Fibroblast of lung (primary cell): Measurements from ENCODE around the gene GPC6. TPM values are rescaled to one million over a fixed set of nuclear protein-coding genes. Genes with fewer than 3 reads are reported as not detected.

Experiments used
- DNase-seq, 2 donors: peaks; one replicate each; pipeline versions ENCODE4 v3.0.0 to v3.0.0-alpha.2; 2010; ENCODE audit warnings: low read depth in 2 of 2
- H2AFZ ChIP-seq: 2 replicates; pipeline ENCODE4 v1.5.1; 2012; ENCODE audit warnings: low read length, control low read depth, inconsistent platforms
- H3K27ac ChIP-seq: 2 replicates; pipeline ENCODE4 v1.5.1; 2011; ENCODE audit warnings: low read length, control low read depth; ENCODE audit not compliant: insufficient read depth
- H3K27me3 ChIP-seq: 2 replicates; pipeline ENCODE4 v1.5.1; 2011; ENCODE audit warnings: mild to moderate bottlenecking, low read length; ENCODE audit not compliant: control insufficient read depth, insufficient read depth
- H3K36me3 ChIP-seq: 2 replicates; pipeline ENCODE4 v1.5.1; 2011; ENCODE audit warnings: low read length; ENCODE audit not compliant: control insufficient read depth, insufficient read depth
- H3K4me1 ChIP-seq: 2 replicates; pipeline ENCODE4 v1.5.1; 2011; ENCODE audit warnings: low read length; ENCODE audit not compliant: control insufficient read depth, insufficient read depth; ENCODE audit errors: extremely low read depth
- H3K4me2 ChIP-seq: 2 replicates; pipeline ENCODE4 v1.5.1; 2011; ENCODE audit warnings: low read length, control low read depth; ENCODE audit not compliant: insufficient read depth; ENCODE audit errors: extremely low read depth
- H3K4me3 ChIP-seq, 4 experiments: fragments of 200-600 bp in 1 of 4; sonication (generic) in 1 of 4; replicated peaks in 1 of 4; 2 replicates each; pipeline ENCODE4 v1.5.1; 2011 to 2016; ENCODE audit warnings: low read length in 4 of 4, low read depth in 3 of 4, mild to moderate bottlenecking in 3 of 4, control low read depth in 2 of 4, inconsistent platforms in 1 of 4, mixed read lengths in 1 of 4; ENCODE audit not compliant: insufficient read depth in 1 of 4; ENCODE audit errors: control extremely low read depth in 1 of 4
- H3K79me2 ChIP-seq: 2 replicates; pipeline ENCODE4 v1.5.1; 2012; ENCODE audit warnings: mild to moderate bottlenecking, low read length, inconsistent platforms; ENCODE audit not compliant: control insufficient read depth, insufficient read depth
- H3K9ac ChIP-seq: 2 replicates; pipeline ENCODE4 v1.5.1; 2011; ENCODE audit warnings: mild to moderate bottlenecking, low read length, control low read depth; ENCODE audit not compliant: insufficient read depth
- H3K9me3 ChIP-seq: 2 replicates; pipeline ENCODE4 v1.5.1; 2012; ENCODE audit warnings: low read depth, low read length; ENCODE audit not compliant: control insufficient read depth, insufficient read depth
- H4K20me1 ChIP-seq: 2 replicates; pipeline ENCODE4 v1.5.1; 2011; ENCODE audit warnings: low read length; ENCODE audit not compliant: control insufficient read depth, insufficient read depth; ENCODE audit errors: extremely low read depth
- EZH2 ChIP-seq: IDR thresholded peaks from 2 replicates; pipeline ENCODE4 v1.5.1; 2012; ENCODE audit warnings: low read length, control low read depth, mild to moderate bottlenecking; ENCODE audit errors: missing control alignments
- polyA plus RNA-seq, 2 donors: library from polyadenylated mRNA; depleted of rRNA in 1 of 2; stranded (reverse) in 1 of 2; unstranded in 1 of 2; fragments of >200 nt; gene quantifications; 2 replicates each; pipeline ENCODE4 v1.2.1, GENCODE V29; 2011 to 2012; ENCODE audit warnings: missing spikeins in 1 of 2
- total RNA-seq: library from RNA; depleted of rRNA; stranded (reverse); fragments of >200 nt; gene quantifications from 2 replicates; pipeline ENCODE4 v1.2.1, GENCODE V29; 2014
- TF ChIP-seq, protein P1 (sequence below), 2 donors: IDR thresholded peaks in 1 of 2; conservative IDR thresholded peaks in 1 of 2; 1 replicate in 1 of 2; 2 replicates in 1 of 2; pipeline ENCODE4 v1.5.1; 2011 to 2012; ENCODE audit warnings: low read length in 2 of 2, control low read depth in 1 of 2, inconsistent platforms in 1 of 2, low read depth in 1 of 2, mild to moderate bottlenecking in 1 of 2

Gene GPC6
- total and polyA plus RNA-seq, 2 donors (not counting 1 experiment from before 2014, with no cell fraction given), result 11.2 to 33.7 TPM

- no peak overlapping the region for H3K9ac ChIP-seq
- no peaks in the 10 kb centered on the region for H3K9me3 ChIP-seq
- no peak overlapping the region for H3K27ac ChIP-seq
- no peaks in the 10 kb centered on the region for H3K27me3 ChIP-seq
- H3K4me1 ChIP-seq, result no peaks in the 10 kb centered on the region
- DNase-seq, result no peak
- H3K36me3 ChIP-seq, result no peaks in the 10 kb centered on the region
- no peaks in the 10 kb centered on the region for H3K79me2 ChIP-seq
- H3K4me3 ChIP-seq, result no peak overlapping the region
- H3K4me2 ChIP-seq, result no peak overlapping the region
- TF ChIP-seq, protein P1, sequence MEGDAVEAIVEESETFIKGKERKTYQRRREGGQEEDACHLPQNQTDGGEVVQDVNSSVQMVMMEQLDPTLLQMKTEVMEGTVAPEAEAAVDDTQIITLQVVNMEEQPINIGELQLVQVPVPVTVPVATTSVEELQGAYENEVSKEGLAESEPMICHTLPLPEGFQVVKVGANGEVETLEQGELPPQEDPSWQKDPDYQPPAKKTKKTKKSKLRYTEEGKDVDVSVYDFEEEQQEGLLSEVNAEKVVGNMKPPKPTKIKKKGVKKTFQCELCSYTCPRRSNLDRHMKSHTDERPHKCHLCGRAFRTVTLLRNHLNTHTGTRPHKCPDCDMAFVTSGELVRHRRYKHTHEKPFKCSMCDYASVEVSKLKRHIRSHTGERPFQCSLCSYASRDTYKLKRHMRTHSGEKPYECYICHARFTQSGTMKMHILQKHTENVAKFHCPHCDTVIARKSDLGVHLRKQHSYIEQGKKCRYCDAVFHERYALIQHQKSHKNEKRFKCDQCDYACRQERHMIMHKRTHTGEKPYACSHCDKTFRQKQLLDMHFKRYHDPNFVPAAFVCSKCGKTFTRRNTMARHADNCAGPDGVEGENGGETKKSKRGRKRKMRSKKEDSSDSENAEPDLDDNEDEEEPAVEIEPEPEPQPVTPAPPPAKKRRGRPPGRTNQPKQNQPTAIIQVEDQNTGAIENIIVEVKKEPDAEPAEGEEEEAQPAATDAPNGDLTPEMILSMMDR (conservative IDR thresholded peaks at IDR 0.05 in 1 of 2, IDR thresholded peaks at IDR 0.05 in 1 of 2; ENCODE audit: low read depth in 1 of 2, low read length in 2 of 2), result no peak
- no peak for TF ChIP-seq EZH2
- H4K20me1 ChIP-seq, result no peaks in the 10 kb centered on the region
- no peak overlapping the region for H2AFZ ChIP-seq
Observed at GRCh38 chr13:93673885-93674284, 447.3 kb downstream of the GPC6 start.

- Histone ChIP-seq H3K79me2 (no peaks in the 10 kb centered on the region), H3K4me1 (no peaks in the 10 kb centered on the region), H3K4me2 (no peak overlapping the region), H3K4me3 (no peak overlapping the region), H3K9me3 (no peaks in the 10 kb centered on the region), H3K27ac (no peak overlapping the region), H2AFZ (no peak overlapping the region), H3K36me3 (no peaks in the 10 kb centered on the region), H4K20me1 (no peaks in the 10 kb centered on the region), H3K27me3 (no peaks in the 10 kb centered on the region), H3K9ac (no peak overlapping the region)
- no peak for DNase-seq
- TF ChIP-seq, protein P1 (conservative IDR thresholded peaks at IDR 0.05 in 1 of 2, IDR thresholded peaks at IDR 0.05 in 1 of 2; ENCODE audit: low read depth in 1 of 2, low read length in 2 of 2), result no peak
- no peak for TF ChIP-seq EZH2
Observed at GRCh38 chr13:93674337-93674755, 447.7 kb downstream of the GPC6 start.

DNA sequence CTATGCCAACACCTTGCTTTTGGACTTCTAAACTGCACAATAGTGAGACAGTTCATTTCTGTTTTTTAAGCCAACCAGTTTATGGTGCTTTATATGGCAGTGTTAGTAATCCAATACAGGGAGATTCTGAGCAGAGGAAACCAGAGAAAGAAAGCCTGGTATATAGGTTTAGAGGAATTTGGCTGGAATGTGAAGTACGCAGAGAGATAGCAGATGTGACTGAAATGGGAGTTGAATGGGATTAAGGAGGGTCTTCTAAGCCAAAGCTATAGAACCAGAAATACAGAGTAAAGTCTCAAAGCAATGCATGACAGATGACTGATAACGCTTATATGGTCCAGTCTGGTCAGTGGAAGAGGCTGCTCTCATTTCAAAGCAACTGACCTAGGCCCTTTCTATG is 453.7 kb downstream of the GPC6 start:
- Histone ChIP-seq H3K36me3 (no peaks in the 10 kb centered on the region), H3K4me2 (no peak overlapping the region), H3K9ac (no peak overlapping the region), H2AFZ (no peak overlapping the region), H3K9me3 (no peaks in the 10 kb centered on the region), H4K20me1 (no peaks in the 10 kb centered on the region), H3K4me3 (no peak overlapping the region), H3K79me2 (no peaks in the 10 kb centered on the region), H3K4me1 (no peaks in the 10 kb centered on the region), H3K27ac (no peak overlapping the region), H3K27me3 (no peaks in the 10 kb centered on the region)
- no peak for DNase-seq
- TF ChIP-seq EZH2, result no peak
- TF ChIP-seq, protein P1 (conservative IDR thresholded peaks at IDR 0.05 in 1 of 2, IDR thresholded peaks at IDR 0.05 in 1 of 2; ENCODE audit: low read depth in 1 of 2, low read length in 2 of 2), result no peak
